A549 (cell line): ENCODE data around the gene ANKHD1. TPM values are rescaled to one million over a fixed set of nuclear protein-coding genes. Genes with fewer than 3 reads are reported as not detected.

ENCODE experiments used
- ATAC-seq, 2 experiments: fragments of 200-7000 bp in 1 of 2; fragments of >200 bp in 1 of 2; cut with Nextera tagmentation in 1 of 2; cut with Tn5 transposase in 1 of 2; 3 replicates each; pipeline versions ENCODE4 v1.8.0 to v1.9.1; 2018 to 2020; ENCODE audit warnings: mild to moderate bottlenecking in 1 of 2, moderate library complexity in 1 of 2
- CTCF ChIA-PET: fragments of 300-600 bp; sonication (Branson Sonifier 250); formaldehyde crosslinking; extraction: SDS; loops from one replicate; lab custom pipeline; 2021; ENCODE audit warnings: antibody characterized with exemption, inconsistent platforms; lab: Yijun Ruan, JAX
- POLR2A ChIA-PET: fragments of 350-600 bp; formaldehyde crosslinking; extraction: SDS; loops from one replicate; lab custom pipeline; 2021; ENCODE audit warnings: antibody characterized with exemption, inconsistent platforms; lab: Yijun Ruan, JAX
- DNase-seq, 2 experiments: peaks; one replicate each; pipeline versions ENCODE4 v3.0.0 to v3.0.0-alpha.2; 2011 to 2016; ENCODE audit warnings: low read depth in 1 of 2, low spot score in 1 of 2
- FAIRE-seq: peaks from 2 replicates; lab custom pipeline; 2011; peaks lifted over from hg19 to GRCh38; lab: Jason Lieb, UNC
- H3K27ac ChIP-seq, 2 experiments: fragments of >200 bp; sonication (Bioruptor Twin); formaldehyde crosslinking; 3 replicates each; pipeline ENCODE4 v1.5.1; 2016 to 2017
- H3K4me1 ChIP-seq: fragments of >200 bp; sonication (Bioruptor Twin); formaldehyde crosslinking; 3 replicates; pipeline ENCODE4 v1.6.1; 2016
- H3K4me2 ChIP-seq: fragments of >200 bp; sonication (Bioruptor Twin); formaldehyde crosslinking; 3 replicates; pipeline ENCODE4 v1.6.1; 2016
- H3K4me3 ChIP-seq: fragments of >200 bp; sonication (Bioruptor Twin); formaldehyde crosslinking; 3 replicates; pipeline ENCODE4 v1.5.1; 2016
- H3K9me3 ChIP-seq: fragments of >200 bp; sonication (Bioruptor Twin); formaldehyde crosslinking; 3 replicates; pipeline ENCODE4 v1.6.1; 2016
- BCL3 ChIP-seq: fragments of >200 bp; sonication (Bioruptor Twin); formaldehyde crosslinking; IDR thresholded peaks from 3 replicates; pipeline ENCODE4 v1.6.1; 2016
- BHLHE40 ChIP-seq: IDR thresholded peaks from 2 replicates; pipeline ENCODE4 v1.6.1; 2012; ENCODE audit warnings: low read depth, low read length, inconsistent platforms
- CBX2 ChIP-seq: fragments of 200-600 bp; sonication (generic); IDR thresholded peaks from 2 replicates; pipeline ENCODE4 v1.6.1; 2016; ENCODE audit warnings: low read depth, mild to moderate bottlenecking, borderline replicate concordance
- CTCF ChIP-seq: fragments of >200 bp; sonication (Bioruptor Twin); formaldehyde crosslinking; IDR thresholded peaks from 3 replicates; pipeline ENCODE4 v1.5.1; 2016
- E2F6 ChIP-seq: IDR thresholded peaks from 2 replicates; pipeline ENCODE4 v1.6.1; 2012; ENCODE audit warnings: low read depth, borderline replicate concordance
- EHMT2 ChIP-seq: fragments of 200-600 bp; sonication (generic); IDR thresholded peaks from 2 replicates; pipeline ENCODE4 v1.6.1; 2016; ENCODE audit warnings: antibody characterized with exemption, low read depth, mild to moderate bottlenecking, moderate library complexity
- ESRRA ChIP-seq: fragments of 150-350 bp; IDR thresholded peaks from 2 replicates; pipeline ENCODE4 v1.6.1; 2014; ENCODE audit warnings: mild to moderate bottlenecking, low read length, borderline replicate concordance
- HDAC2 ChIP-seq: fragments of 200-600 bp; sonication (generic); IDR thresholded peaks from 2 replicates; pipeline ENCODE4 v1.6.1; 2016
- HEYL ChIP-seq: fragments of 250-450 bp; sonication (Bioruptor Pico); IDR thresholded peaks from 2 replicates; pipeline ENCODE4 v1.8.0; 2021; ENCODE audit warnings: mild to moderate bottlenecking, moderate library complexity
- HOXA7 ChIP-seq: fragments of 250-450 bp; sonication (Bioruptor Pico); IDR thresholded peaks from 2 replicates; pipeline ENCODE4 v1.5.0; 2020; ENCODE audit warnings: mild to moderate bottlenecking, moderate library complexity
- JUN ChIP-seq, 2 experiments: fragments of >200 bp; sonication (Bioruptor Twin); formaldehyde crosslinking; IDR thresholded peaks; 2 replicates in 1 of 2; 3 replicates in 1 of 2; pipeline ENCODE4 v1.6.1; 2016 to 2017
- JUNB ChIP-seq: fragments of >200 bp; sonication (Bioruptor Twin); formaldehyde crosslinking; IDR thresholded peaks from 2 replicates; pipeline ENCODE4 v1.6.1; 2016
- KDM1A ChIP-seq: fragments of 200-600 bp; sonication (generic); IDR thresholded peaks from 2 replicates; pipeline ENCODE4 v1.6.1; 2016; ENCODE audit warnings: low read depth, mild to moderate bottlenecking
- MAZ ChIP-seq: fragments of 150-350 bp; IDR thresholded peaks from 2 replicates; pipeline ENCODE4 v1.6.1; 2014; ENCODE audit warnings: antibody characterized with exemption, low read depth, low read length, borderline replicate concordance
- NFE2L2 ChIP-seq: fragments of 150-350 bp; conservative IDR thresholded peaks from 2 replicates; pipeline ENCODE4 v1.6.1; 2014; ENCODE audit warnings: low read length
- NPAS2 ChIP-seq: fragments of 250-450 bp; sonication (Bioruptor Pico); IDR thresholded peaks from 2 replicates; pipeline ENCODE4 v1.8.0; 2022; ENCODE audit warnings: mild to moderate bottlenecking, moderate library complexity, borderline replicate concordance
- NR3C1 ChIP-seq: fragments of >200 bp; sonication (Bioruptor Twin); formaldehyde crosslinking; IDR thresholded peaks from 3 replicates; pipeline ENCODE4 v1.6.1; 2017
- RARB ChIP-seq: fragments of 250-450 bp; sonication (Bioruptor Pico); IDR thresholded peaks from 2 replicates; pipeline ENCODE4 v1.8.0; 2021; ENCODE audit warnings: mild to moderate bottlenecking, moderate library complexity
- SMC3 ChIP-seq: fragments of >200 bp; sonication (Bioruptor Twin); formaldehyde crosslinking; IDR thresholded peaks from 3 replicates; pipeline ENCODE4 v1.6.1; 2018; ENCODE audit warnings: inconsistent platforms
- SREBF2 ChIP-seq: fragments of 450-650 bp; IDR thresholded peaks from 2 replicates; pipeline ENCODE4 v1.6.1; 2014; ENCODE audit warnings: mild to moderate bottlenecking, moderate library complexity
- TP53 ChIP-seq: fragments of 250-450 bp; sonication (Bioruptor Pico); IDR thresholded peaks from 2 replicates; pipeline ENCODE4 v1.5.0; 2021; ENCODE audit warnings: mild to moderate bottlenecking, moderate library complexity
- USF2 ChIP-seq: fragments of 450-650 bp; IDR thresholded peaks from 2 replicates; pipeline ENCODE4 v1.6.1; 2014; ENCODE audit warnings: antibody characterized with exemption
- ZNF302 ChIP-seq: fragments of 250-450 bp; sonication (Bioruptor Pico); IDR thresholded peaks from 2 replicates; pipeline ENCODE4 v1.9.0; 2021; ENCODE audit warnings: inconsistent platforms, mild to moderate bottlenecking, moderate library complexity
- ZSCAN20 ChIP-seq: fragments of 250-450 bp; sonication (Bioruptor Pico); IDR thresholded peaks from 2 replicates; pipeline ENCODE4 v1.8.0; 2022; ENCODE audit warnings: mild to moderate bottlenecking, moderate library complexity
- WGBS: methylation state at CpG from one replicate; pipeline ENCODE4 v1.1.6; 2017; ENCODE audit errors: missing lambda C conversion rate; 5-methylcytosine and 5-hydroxymethylcytosine counted together
- polyA plus RNA-seq, 4 experiments: library from polyadenylated mRNA; depleted of rRNA in 3 of 4; stranded (reverse); fragments of >200 nt; fragmentation: RNase III in 1 of 4; extraction: RNeasy Plus Mini Kit Qiagen cat#74134 plus additional on column Dnase treatment in 1 of 4; gene quantifications; 2 replicates in 3 of 4; 3 replicates in 1 of 4; pipeline ENCODE4 v1.2.3, GENCODE V29; 2011 to 2017

Gene ANKHD1
- polyA plus RNA-seq, 2 of the 4 experiments (the other 2 are of a cell fraction): 46.9 to 94.1 TPM

GRCh38 chr5:140365282-140365681 is 36.4 kb upstream of the ANKHD1 start (continued):
- no peak for TF ChIP-seq USF2

GRCh38 chr5:140365941-140366340 is 35.7 kb upstream of the ANKHD1 start:
- DNase-seq (no peak), FAIRE-seq (no peak), ATAC-seq (no peak)
- Histone ChIP-seq H3K9me3 (no peaks in the 10 kb centered on the region), H3K27ac (no peak overlapping the region), H3K4me2 (no peak overlapping the region)
- 87% methylated on average over 4 of the region's 4 CpGs for WGBS
- CTCF ChIA-PET: interaction anchor here (0.7 to 36.9 kb wide), 8 partner anchors 13 to 356 kb away, joined by 3 to 1613 read pairs (median 5); partner anchors contain the start of gene HBEGF
- TF ChIP-seq ZNF302 (CRISPR knock-in tag) (no peak), EHMT2 (no peak), BHLHE40 (no peak), HEYL (CRISPR knock-in tag) (no peak), JUN (IDR thresholded peaks at IDR 0.05) (no peak), E2F6 (no peak), KDM1A (no peak)
- TF ChIP-seq, all 56 proteins: peak for 0
- POLR2A ChIA-PET: no interaction called here
- Histone ChIP-seq H3K4me3 (no peak overlapping the region), H3K4me1 (no peaks in the 10 kb centered on the region)

GRCh38 chr5:140366589-140367255 is 34.9 kb upstream of the ANKHD1 start:
- FAIRE-seq (no peak), DNase-seq (no peak), ATAC-seq (no peak)
- ChIA-PET POLR2A (no interaction called here), CTCF (interaction anchor here (0.7 to 36.9 kb wide), 12 partner anchors 8 to 367 kb away, joined by 3 to 1613 read pairs (median 4); partner anchors contain the start of gene HBEGF)
- Histone ChIP-seq H3K4me1 (no peaks in the 10 kb centered on the region), H3K9me3 (no peaks in the 10 kb centered on the region), H3K4me3 (no peak overlapping the region), H3K4me2 (no peak overlapping the region), H3K27ac (no peak overlapping the region)
- TF ChIP-seq CTCF: no peak
- no peak for TF ChIP-seq HOXA7
- no peak for TF ChIP-seq SMC3
- no peak for TF ChIP-seq ZNF302 (CRISPR knock-in tag)
- TF ChIP-seq RARB (CRISPR knock-in tag): no peak
- no peak for TF ChIP-seq JUNB
- TF ChIP-seq NPAS2 (CRISPR knock-in tag): no peak
- no peak for TF ChIP-seq CBX2
- TF ChIP-seq NFE2L2: no peak
- TF ChIP-seq NR3C1: no peak
- TF ChIP-seq SREBF2: no peak
- TF ChIP-seq HEYL (CRISPR knock-in tag): no peak
- TF ChIP-seq ZSCAN20 (CRISPR knock-in tag): no peak
- TF ChIP-seq BHLHE40: no peak
- TF ChIP-seq TP53: no peak
- TF ChIP-seq BCL3: no peak
- TF ChIP-seq KDM1A: no peak
- no peak for TF ChIP-seq MAZ
- TF ChIP-seq ESRRA: no peak
- TF ChIP-seq HDAC2: no peak
- 42% methylated on average over 7 of the region's 7 CpGs for WGBS
